Endothelial cell of umbilical vein (primary cell): Measurements from ENCODE around the gene MYLK.

ENCODE experiments used
- EZH2 ChIP-seq: IDR thresholded peaks from 2 replicates; pipeline ENCODE4 v1.6.1; 2012; ENCODE audit warnings: borderline replicate concordance, low read depth, mild to moderate bottlenecking, moderate library complexity, low read length, inconsistent platforms; ENCODE audit not compliant: severe bottlenecking
- FOS ChIP-seq: IDR thresholded peaks from 2 replicates; pipeline ENCODE4 v1.6.1; 2011; ENCODE audit warnings: mild to moderate bottlenecking, low read length, moderate library complexity, borderline replicate concordance; ENCODE audit not compliant: insufficient read depth
- GATA2 ChIP-seq: IDR thresholded peaks from 2 replicates; pipeline ENCODE4 v1.7.0; 2011; ENCODE audit warnings: low read depth, mild to moderate bottlenecking, moderate library complexity, mixed read lengths, low read length; ENCODE audit not compliant: insufficient read length, insufficient read depth
- JUN ChIP-seq: IDR thresholded peaks from 2 replicates; pipeline ENCODE4 v1.6.1; 2011; ENCODE audit warnings: borderline replicate concordance, low read depth; ENCODE audit not compliant: insufficient read length, insufficient read depth
- MYC ChIP-seq: IDR thresholded peaks from one replicate; pipeline ENCODE4 v1.6.1; 2011; ENCODE audit warnings: mild to moderate bottlenecking, low read depth, low read length
- POLR2A ChIP-seq: IDR thresholded peaks from 2 replicates; pipeline ENCODE4 v1.6.1; 2012; ENCODE audit warnings: low read depth, mild to moderate bottlenecking, control low read depth, low read length
- POLR2AphosphoS5 ChIP-seq: IDR thresholded peaks from 2 replicates; pipeline ENCODE4 v1.6.1; 2012; ENCODE audit warnings: low read depth, mild to moderate bottlenecking, control low read depth, low read length, moderate library complexity; ENCODE audit not compliant: insufficient read depth
- TF ChIP-seq, protein P1 (sequence below), 2 donors: IDR thresholded peaks; 1 replicate in 1 of 2; 2 replicates in 1 of 2; pipeline ENCODE4 v1.5.1; 2011; ENCODE audit warnings: low read length in 2 of 2, mild to moderate bottlenecking in 2 of 2, moderate library complexity in 2 of 2, control low read depth in 1 of 2, inconsistent platforms in 1 of 2, low read depth in 1 of 2; ENCODE audit not compliant: insufficient read depth in 1 of 2; ENCODE audit errors: extremely low read depth in 1 of 2
- TF ChIP-seq, protein P2 (sequence below): IDR thresholded peaks from 2 replicates; pipeline ENCODE4 v1.6.1; 2011; ENCODE audit not compliant: insufficient read depth, insufficient read length

DNA sequence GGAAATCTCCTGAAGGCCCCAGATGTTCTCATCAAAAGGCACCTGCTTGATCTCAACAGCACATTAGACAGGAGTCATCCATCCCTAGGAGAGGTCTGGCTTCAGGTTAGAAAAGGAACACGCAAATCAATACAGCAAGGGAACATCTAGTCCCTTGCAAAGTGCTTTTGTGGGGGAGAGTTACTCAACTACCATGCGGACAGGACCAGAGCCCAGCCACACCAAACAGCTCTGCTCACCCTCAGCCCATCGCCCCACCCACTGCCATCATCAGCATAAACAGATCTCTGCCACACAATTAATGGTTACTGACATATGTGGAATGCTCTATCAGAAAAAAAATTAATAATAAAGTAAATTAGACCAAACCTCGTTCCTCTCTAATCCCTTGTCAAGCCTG is 85.6 kb downstream of the MYLK start:
- TF ChIP-seq POLR2A = no peak
- TF ChIP-seq EZH2 = no peak
- TF ChIP-seq, protein P1, sequence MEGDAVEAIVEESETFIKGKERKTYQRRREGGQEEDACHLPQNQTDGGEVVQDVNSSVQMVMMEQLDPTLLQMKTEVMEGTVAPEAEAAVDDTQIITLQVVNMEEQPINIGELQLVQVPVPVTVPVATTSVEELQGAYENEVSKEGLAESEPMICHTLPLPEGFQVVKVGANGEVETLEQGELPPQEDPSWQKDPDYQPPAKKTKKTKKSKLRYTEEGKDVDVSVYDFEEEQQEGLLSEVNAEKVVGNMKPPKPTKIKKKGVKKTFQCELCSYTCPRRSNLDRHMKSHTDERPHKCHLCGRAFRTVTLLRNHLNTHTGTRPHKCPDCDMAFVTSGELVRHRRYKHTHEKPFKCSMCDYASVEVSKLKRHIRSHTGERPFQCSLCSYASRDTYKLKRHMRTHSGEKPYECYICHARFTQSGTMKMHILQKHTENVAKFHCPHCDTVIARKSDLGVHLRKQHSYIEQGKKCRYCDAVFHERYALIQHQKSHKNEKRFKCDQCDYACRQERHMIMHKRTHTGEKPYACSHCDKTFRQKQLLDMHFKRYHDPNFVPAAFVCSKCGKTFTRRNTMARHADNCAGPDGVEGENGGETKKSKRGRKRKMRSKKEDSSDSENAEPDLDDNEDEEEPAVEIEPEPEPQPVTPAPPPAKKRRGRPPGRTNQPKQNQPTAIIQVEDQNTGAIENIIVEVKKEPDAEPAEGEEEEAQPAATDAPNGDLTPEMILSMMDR (IDR thresholded peaks at IDR 0.05; ENCODE audit: extremely low read depth in 1 of 2, insufficient read depth in 1 of 2, low read depth in 1 of 2, low read length in 2 of 2) = no peak
- TF ChIP-seq, protein P2, sequence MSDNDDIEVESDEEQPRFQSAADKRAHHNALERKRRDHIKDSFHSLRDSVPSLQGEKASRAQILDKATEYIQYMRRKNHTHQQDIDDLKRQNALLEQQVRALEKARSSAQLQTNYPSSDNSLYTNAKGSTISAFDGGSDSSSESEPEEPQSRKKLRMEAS = no peak
- TF ChIP-seq MYC = no peak
- TF ChIP-seq POLR2AphosphoS5 = no peak
- TF ChIP-seq GATA2 = no peak
- no peak for TF ChIP-seq FOS
- no peak for TF ChIP-seq JUN
